K562 (cell line): ENCODE results near the gene OSGEP. TPM values are rescaled to one million over a fixed set of nuclear protein-coding genes. Genes with fewer than 3 reads are reported as not detected.
A peak's percentile ranks its signal among the peaks of the same experiment; 100 is the strongest.

Source experiments
- CAMTA2 ChIP-seq: fragments of 250-450 bp; sonication (Bioruptor Pico); conservative IDR thresholded peaks from 2 replicates; pipeline ENCODE4 v1.5.1; 2022
- CBFA2T3 ChIP-seq: fragments of 450-650 bp; IDR thresholded peaks from 2 replicates; pipeline ENCODE4 v1.6.1; 2017
- CGGBP1 ChIP-seq: fragments of 250-450 bp; sonication (Bioruptor Pico); IDR thresholded peaks from 2 replicates; pipeline ENCODE4 v1.9.0; 2021; ENCODE audit warnings: mild to moderate bottlenecking
- E2F5 ChIP-seq: sonication (generic); formaldehyde crosslinking; IDR thresholded peaks from 2 replicates; pipeline ENCODE4 v1.8.0; 2022; ENCODE audit warnings: mild to moderate bottlenecking, missing genetic modification reagents
- FOXP1 ChIP-seq: sonication (generic); formaldehyde crosslinking; IDR thresholded peaks from 2 replicates; pipeline ENCODE4 v1.8.0; 2022; ENCODE audit warnings: mild to moderate bottlenecking, missing genetic modification reagents
- GABPB1 ChIP-seq: sonication (generic); formaldehyde crosslinking; IDR thresholded peaks from 2 replicates; pipeline ENCODE4 v1.8.0; 2022; ENCODE audit warnings: mild to moderate bottlenecking, missing genetic modification reagents
- IRF2 ChIP-seq: sonication (generic); formaldehyde crosslinking; IDR thresholded peaks from 2 replicates; pipeline ENCODE4 v1.8.1; 2022; ENCODE audit warnings: mild to moderate bottlenecking, missing genetic modification reagents
- L3MBTL2 ChIP-seq: fragments of 450-650 bp; IDR thresholded peaks from 2 replicates; pipeline ENCODE4 v1.6.1; 2016; ENCODE audit warnings: mild to moderate bottlenecking, moderate library complexity
- NR4A1 ChIP-seq, 2 experiments: fragments of 250-450 bp in 1 of 2; fragments of 450-650 bp in 1 of 2; sonication (Bioruptor Pico) in 1 of 2; IDR thresholded peaks; 2 replicates each; pipeline versions ENCODE4 v1.4.0 to v1.6.1; 2016 to 2020; ENCODE audit warnings: mild to moderate bottlenecking in 2 of 2, missing compliant biosample characterization in 1 of 2, missing genetic modification characterization in 1 of 2, moderate library complexity in 1 of 2
- RBM15 ChIP-seq: fragments of 200-400 bp; formaldehyde crosslinking; IDR thresholded peaks from 2 replicates; pipeline ENCODE4 v1.6.1; 2018; ENCODE audit warnings: mild to moderate bottlenecking, low read length, moderate library complexity; ENCODE audit not compliant: insufficient read depth
- SNIP1 ChIP-seq: fragments of 450-650 bp; IDR thresholded peaks from 2 replicates; pipeline ENCODE4 v1.7.1; 2017; ENCODE audit warnings: low read depth, mild to moderate bottlenecking
- TEAD4 ChIP-seq, 2 experiments: sonication (generic) in 1 of 2; formaldehyde crosslinking in 1 of 2; IDR thresholded peaks; 2 replicates each; pipeline versions ENCODE4 v1.6.1 to v1.8.0; 2012 to 2022; ENCODE audit warnings: borderline replicate concordance in 1 of 2, inconsistent platforms in 1 of 2, low read length in 1 of 2, mild to moderate bottlenecking in 1 of 2, missing genetic modification reagents in 1 of 2
- THAP7 ChIP-seq: fragments of 250-450 bp; sonication (Bioruptor Pico); IDR thresholded peaks from 2 replicates; pipeline ENCODE4 v1.5.0; 2021
- THRAP3 ChIP-seq: fragments of 450-650 bp; IDR thresholded peaks from 2 replicates; pipeline ENCODE4 v1.6.1; 2016; ENCODE audit warnings: mild to moderate bottlenecking, inconsistent platforms, borderline replicate concordance
- TRIM25 ChIP-seq: fragments of 450-650 bp; IDR thresholded peaks from 2 replicates; pipeline ENCODE4 v1.7.0; 2016; ENCODE audit warnings: borderline replicate concordance
- ZC3H8 ChIP-seq: fragments of 450-650 bp; IDR thresholded peaks from 2 replicates; pipeline ENCODE4 v1.6.1; 2017
- ZNF12 ChIP-seq: sonication (generic); formaldehyde crosslinking; IDR thresholded peaks from 2 replicates; pipeline ENCODE4 v1.4.0; 2020; ENCODE audit warnings: mild to moderate bottlenecking, missing genetic modification reagents
- ZNF124 ChIP-seq: sonication (generic); formaldehyde crosslinking; IDR thresholded peaks from 2 replicates; pipeline ENCODE4 v1.8.1; 2022; ENCODE audit warnings: missing genetic modification reagents
- ZNF143 ChIP-seq: sonication (generic); formaldehyde crosslinking; IDR thresholded peaks from 2 replicates; pipeline ENCODE4 v1.9.0; 2022; ENCODE audit warnings: mild to moderate bottlenecking, missing genetic modification reagents
- ZNF224 ChIP-seq: sonication (generic); formaldehyde crosslinking; IDR thresholded peaks from 2 replicates; pipeline ENCODE4 v1.8.0; 2022; ENCODE audit warnings: mild to moderate bottlenecking, missing genetic modification reagents
- ZNF518B ChIP-seq: fragments of 250-450 bp; sonication (Bioruptor Pico); IDR thresholded peaks from 2 replicates; pipeline ENCODE4 v1.5.0; 2021; ENCODE audit warnings: mild to moderate bottlenecking, moderate library complexity
- polyA plus RNA-seq, 8 experiments: library from polyadenylated mRNA; depleted of rRNA in 4 of 8; stranded (reverse) in 5 of 8; unstranded in 3 of 8; fragments of >200 nt; fragmentation: Nextera tagmentation in 2 of 8; fragmentation: Illumina TruSeq in 1 of 8; extraction: Ambion mirVana in 2 of 8; extraction: Trizol in 1 of 8; gene quantifications; 2 replicates each; pipeline versions ENCODE4 v1.2.1 to v1.2.3, GENCODE V29; 2011 to 2014; ENCODE audit warnings: inconsistent platforms in 1 of 8, missing spikeins in 1 of 8
- total RNA-seq, 7 experiments: library from RNA; depleted of rRNA in 6 of 7; stranded (reverse); fragments of >200 nt in 6 of 7; fragmentation: Illumina TruSeq in 2 of 7; extraction: Trizol in 2 of 7; gene quantifications; 2 replicates each; pipeline versions ENCODE4 v1.2.1 to v1.2.3, GENCODE V29; 2011 to 2021; ENCODE audit warnings: low replicate concordance in 1 of 7

Gene OSGEP
- total and polyA plus RNA-seq, 9 of the 15 experiments (the other 6 are each of a cell fraction or from before 2014, with no cell fraction given): 32.1 to 59.2 (median 44.1) TPM

GRCh38 chr14:20461225-20462141, 6.9 kb upstream of the OSGEP start, which contains the start of gene PIP4P1 (continued):
- TF ChIP-seq ZC3H8 (no peak), E2F5 (CRISPR knock-in tag) (no peak), ZNF143 (CRISPR knock-in tag) (no peak), RBM15 (no peak), THAP7 (CRISPR knock-in tag) (no peak), ZNF518B (CRISPR knock-in tag) (no peak), L3MBTL2 (peak; percentile 98), GABPB1 (CRISPR knock-in tag) (no peak; the same call in 1 of the 2 replicates), TEAD4 (IDR thresholded peaks at IDR 0.05; ENCODE audit: low read length) (no peak), TEAD4 (CRISPR knock-in tag; IDR thresholded peaks at IDR 0.05; ENCODE audit: borderline replicate concordance) (no peak), TRIM25 (no peak), FOXP1 (CRISPR knock-in tag) (0 out of 2 replicates have a peak, but pooled peaks have one; percentile 30), ZNF12 (CRISPR knock-in tag) (no peak), CBFA2T3 (no peak), NR4A1 (CRISPR knock-in tag; IDR thresholded peaks at IDR 0.05) (no peak), NR4A1 (tag; IDR thresholded peaks at IDR 0.05) (no peak), CGGBP1 (no peak), ZNF224 (CRISPR knock-in tag) (no peak), CAMTA2 (CRISPR knock-in tag) (no peak), SNIP1 (no peak), ZNF124 (CRISPR knock-in tag) (no peak), IRF2 (CRISPR knock-in tag) (no peak), THRAP3 (no peak)
